Fibroblast of villous mesenchyme (primary cell): ENCODE data around the gene SYDE2. TPM values are rescaled to one million over a fixed set of nuclear protein-coding genes. Genes with fewer than 3 reads are reported as not detected.
"Not testable (repeated sequence)": the region's sequence is repeated elsewhere in the genome, so short reads cannot be mapped to it uniquely, and the experiment has no call there.

ENCODE experiments used
- DNase-seq: peaks from one replicate; pipeline ENCODE4 v3.0.0-alpha.2; 2010; ENCODE audit warnings: low read depth
- H3K4me3 ChIP-seq: 2 replicates; pipeline ENCODE4 v1.5.1; 2011; ENCODE audit warnings: low read depth, mild to moderate bottlenecking, low read length
- total RNA-seq: library from RNA; depleted of rRNA; stranded (reverse); fragments of >200 nt; gene quantifications from 2 replicates; pipeline ENCODE4 v1.2.3, GENCODE V29; 2012
- TF ChIP-seq, protein P1 (sequence below): IDR thresholded peaks from 2 replicates; pipeline ENCODE4 v1.5.1; 2012; ENCODE audit warnings: low read depth, mild to moderate bottlenecking, low read length; ENCODE audit not compliant: insufficient read depth

SYDE2 gene, protein sequence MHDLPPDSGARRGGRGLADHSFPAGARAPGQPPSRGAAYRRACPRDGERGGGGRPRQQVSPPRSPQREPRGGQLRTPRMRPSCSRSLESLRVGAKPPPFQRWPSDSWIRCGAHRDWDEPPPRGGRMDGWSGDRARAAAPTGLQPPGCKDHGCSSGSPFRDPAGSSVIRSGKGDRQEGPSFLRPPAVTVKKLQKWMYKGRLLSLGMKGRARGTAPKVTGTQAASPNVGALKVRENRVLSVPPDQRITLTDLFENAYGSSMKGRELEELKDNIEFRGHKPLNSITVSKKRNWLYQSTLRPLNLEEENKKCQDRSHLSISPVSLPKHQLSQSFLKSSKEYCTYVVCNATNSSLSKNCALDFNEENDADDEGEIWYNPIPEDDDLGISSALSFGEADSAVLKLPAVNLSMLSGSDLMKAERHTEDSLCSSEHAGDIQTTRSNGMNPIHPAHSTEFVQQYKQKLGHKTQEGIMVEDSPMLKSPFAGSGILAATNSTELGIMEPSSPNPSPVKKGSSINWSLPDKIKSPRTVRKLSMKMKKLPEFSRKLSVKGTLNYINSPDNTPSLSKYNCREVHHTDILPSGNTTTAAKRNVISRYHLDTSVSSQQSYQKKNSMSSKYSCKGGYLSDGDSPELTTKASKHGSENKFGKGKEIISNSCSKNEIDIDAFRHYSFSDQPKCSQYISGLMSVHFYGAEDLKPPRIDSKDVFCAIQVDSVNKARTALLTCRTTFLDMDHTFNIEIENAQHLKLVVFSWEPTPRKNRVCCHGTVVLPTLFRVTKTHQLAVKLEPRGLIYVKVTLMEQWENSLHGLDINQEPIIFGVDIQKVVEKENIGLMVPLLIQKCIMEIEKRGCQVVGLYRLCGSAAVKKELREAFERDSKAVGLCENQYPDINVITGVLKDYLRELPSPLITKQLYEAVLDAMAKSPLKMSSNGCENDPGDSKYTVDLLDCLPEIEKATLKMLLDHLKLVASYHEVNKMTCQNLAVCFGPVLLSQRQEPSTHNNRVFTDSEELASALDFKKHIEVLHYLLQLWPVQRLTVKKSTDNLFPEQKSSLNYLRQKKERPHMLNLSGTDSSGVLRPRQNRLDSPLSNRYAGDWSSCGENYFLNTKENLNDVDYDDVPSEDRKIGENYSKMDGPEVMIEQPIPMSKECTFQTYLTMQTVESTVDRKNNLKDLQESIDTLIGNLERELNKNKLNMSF
- total RNA-seq: 24.2 and 27.6 TPM in 2 replicates

DNA sequence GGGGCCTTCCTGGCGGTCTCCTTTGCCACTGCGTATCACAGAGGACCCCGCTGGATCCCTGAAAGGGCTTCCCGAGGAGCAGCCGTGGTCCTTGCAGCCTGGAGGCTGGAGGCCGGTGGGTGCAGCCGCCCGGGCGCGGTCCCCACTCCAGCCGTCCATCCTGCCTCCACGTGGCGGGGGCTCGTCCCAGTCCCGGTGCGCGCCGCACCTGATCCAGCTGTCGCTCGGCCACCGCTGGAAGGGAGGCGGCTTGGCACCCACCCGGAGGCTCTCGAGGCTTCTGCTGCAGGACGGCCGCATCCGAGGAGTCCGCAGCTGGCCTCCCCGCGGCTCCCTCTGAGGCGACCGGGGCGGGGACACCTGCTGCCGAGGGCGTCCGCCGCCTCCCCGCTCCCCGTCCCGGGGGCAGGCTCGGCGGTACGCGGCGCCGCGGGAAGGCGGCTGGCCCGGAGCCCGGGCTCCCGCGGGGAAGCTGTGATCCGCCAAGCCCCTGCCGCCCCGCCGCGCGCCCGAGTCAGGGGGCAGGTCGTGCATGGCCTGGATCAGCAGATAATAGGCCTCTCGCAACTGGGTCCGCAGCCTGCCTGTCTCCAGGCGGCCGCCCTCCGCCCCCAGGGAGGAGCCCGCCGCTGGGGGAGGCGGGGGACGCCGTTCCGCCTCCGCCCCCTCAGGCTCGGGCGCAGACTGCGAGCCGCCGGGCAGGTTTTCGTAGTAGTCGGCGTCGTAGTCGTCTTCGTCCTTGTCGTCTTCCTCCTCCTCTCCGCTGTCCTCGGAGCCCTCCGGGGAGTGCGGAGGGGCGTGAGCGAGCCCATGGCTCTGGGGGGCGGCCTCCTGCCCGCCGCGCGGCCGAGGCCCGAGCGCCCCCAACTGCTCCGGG, at the start of gene SYDE2:
TSS of gene SYDE2 (minus strand) at position 554 of the 877 bp plus-strand sequence. CDS start at position 534, 20 bp downstream.
- DNase-seq: peak; percentile 81
- peak within 1 kb of the TSS; percentile 95 for H3K4me3 ChIP-seq
- TF ChIP-seq, protein P1, sequence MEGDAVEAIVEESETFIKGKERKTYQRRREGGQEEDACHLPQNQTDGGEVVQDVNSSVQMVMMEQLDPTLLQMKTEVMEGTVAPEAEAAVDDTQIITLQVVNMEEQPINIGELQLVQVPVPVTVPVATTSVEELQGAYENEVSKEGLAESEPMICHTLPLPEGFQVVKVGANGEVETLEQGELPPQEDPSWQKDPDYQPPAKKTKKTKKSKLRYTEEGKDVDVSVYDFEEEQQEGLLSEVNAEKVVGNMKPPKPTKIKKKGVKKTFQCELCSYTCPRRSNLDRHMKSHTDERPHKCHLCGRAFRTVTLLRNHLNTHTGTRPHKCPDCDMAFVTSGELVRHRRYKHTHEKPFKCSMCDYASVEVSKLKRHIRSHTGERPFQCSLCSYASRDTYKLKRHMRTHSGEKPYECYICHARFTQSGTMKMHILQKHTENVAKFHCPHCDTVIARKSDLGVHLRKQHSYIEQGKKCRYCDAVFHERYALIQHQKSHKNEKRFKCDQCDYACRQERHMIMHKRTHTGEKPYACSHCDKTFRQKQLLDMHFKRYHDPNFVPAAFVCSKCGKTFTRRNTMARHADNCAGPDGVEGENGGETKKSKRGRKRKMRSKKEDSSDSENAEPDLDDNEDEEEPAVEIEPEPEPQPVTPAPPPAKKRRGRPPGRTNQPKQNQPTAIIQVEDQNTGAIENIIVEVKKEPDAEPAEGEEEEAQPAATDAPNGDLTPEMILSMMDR: no peak

DNA sequence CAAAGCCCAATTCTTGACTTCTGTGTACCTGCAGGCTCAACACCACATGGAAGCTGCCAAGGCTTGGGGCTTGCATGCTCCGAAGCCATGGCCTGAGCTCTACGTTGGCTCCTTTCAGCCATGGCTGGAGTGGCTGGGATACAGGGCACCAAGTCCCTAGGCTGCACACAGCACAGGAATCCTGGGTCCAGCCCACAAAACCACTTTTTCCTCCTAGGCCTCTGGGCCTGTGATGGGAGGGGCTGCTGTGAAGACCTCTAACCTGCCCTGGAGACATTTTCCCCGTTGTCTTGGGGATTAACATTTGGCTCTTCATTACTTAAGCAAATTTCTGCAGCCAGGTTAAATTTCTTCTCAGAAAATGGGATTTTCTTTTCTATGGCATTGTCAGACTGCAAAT, 48.2 kb upstream of the SYDE2 start:
- H3K4me3 ChIP-seq: not testable (repeated sequence)

DNA sequence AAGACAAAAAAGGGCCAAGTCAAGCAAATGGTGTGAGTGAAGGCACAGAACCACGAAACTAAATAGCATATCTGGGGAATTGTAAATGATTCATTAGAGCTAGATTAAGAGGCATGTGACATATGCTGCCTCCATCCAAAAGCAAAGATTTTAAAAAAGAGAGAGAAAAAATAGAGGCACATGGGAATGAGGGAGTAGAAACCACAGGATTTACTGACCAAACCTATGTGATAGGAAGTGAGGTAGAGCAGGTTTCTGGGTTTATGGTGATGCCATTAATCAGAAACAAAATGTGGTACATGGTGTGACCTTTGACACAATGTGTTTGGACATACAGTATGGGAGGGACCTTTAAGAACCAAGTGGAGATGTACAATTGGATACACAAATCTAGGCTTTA, 45.1 kb upstream of the SYDE2 start:
- no peak overlapping the region for H3K4me3 ChIP-seq
- peak; percentile 67 for DNase-seq
- TF ChIP-seq, protein P1: no peak

More for the DNA sequence above, 48.2 kb upstream of the SYDE2 start:
- not testable (repeated sequence) for DNase-seq

DNA sequence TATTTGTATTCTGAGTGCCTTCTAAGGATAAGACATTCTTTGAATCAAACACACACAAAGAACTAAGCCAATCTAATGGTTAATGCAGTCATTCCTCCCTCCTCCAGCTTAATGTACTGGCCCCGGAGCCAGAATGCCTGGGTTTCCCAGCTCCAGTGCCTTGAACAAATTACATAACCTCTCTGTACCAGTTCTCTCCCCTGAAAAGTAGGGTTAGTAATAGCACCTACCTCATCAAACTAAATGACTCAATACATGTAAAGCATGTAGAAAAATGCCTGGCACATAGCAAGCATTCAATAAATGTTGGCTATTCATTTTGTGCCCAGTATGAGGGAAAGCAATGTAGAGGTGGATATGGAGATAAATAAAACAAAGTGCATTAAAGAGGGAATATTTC, 44.6 kb upstream of the SYDE2 start:
- no peak overlapping the region for H3K4me3 ChIP-seq
- TF ChIP-seq, protein P1: no peak
- peak; percentile 48 for DNase-seq

DNA sequence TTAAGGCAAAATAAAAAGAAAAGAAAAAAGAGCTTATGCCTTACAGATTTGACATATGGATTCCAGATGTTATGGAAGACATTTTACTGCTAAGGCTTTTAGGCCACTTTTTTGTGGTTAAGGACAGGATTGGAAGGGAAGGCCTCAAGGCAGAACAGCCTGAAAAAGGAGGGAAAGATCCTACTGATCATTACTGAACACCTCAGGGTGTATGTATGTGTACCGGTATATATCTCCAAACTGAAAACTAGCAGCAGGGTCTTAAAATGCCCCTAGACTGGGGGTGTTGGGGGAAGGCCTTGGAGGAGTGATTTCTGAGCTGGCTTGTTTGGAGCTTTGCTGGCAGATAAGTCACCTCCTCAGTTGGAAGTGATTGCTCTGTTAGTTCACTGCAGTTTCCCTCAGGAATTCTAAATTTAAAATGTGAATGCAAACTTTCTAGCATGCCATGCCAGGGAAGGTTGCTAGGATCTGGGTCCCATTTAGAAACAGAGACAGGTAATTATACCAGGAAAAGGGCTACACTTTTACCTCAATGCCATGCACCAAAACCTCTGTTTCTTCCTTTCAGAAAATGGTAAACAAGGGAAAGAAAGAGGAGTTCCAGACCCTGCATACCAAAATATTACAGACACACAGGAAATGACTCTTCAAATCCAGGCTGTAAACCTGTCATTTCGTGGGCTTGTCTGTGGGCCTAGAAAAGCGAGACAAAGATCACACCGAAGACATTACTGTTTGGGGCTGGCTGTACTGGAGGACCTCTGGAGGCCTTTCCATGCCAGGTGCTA, 43.6 kb upstream of the SYDE2 start:
- DNase-seq: peak; percentile 98
- TF ChIP-seq, protein P1: peak; percentile 14
- no peak overlapping the region for H3K4me3 ChIP-seq

DNA sequence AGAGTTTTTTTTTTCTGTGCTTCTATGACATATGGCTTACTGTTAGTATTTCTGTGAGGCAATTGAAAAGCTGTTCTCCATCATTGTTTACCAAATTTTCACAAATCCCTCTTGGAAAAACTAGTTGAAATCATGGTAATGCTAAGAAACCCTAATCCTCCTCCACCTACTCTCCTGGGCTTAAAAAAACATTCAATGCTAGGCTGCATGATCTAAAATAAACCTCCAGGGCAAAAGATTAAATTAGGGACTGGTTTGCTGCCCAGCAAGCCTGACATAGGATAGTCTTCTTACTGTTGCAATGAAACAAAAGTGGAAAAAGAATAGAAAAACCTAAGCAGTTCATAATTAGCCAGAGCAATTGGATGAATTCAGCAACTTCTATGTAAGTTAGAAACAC, 42.6 kb upstream of the SYDE2 start:
- peak; percentile 68 for DNase-seq
- TF ChIP-seq, protein P1: no peak
- no peak overlapping the region for H3K4me3 ChIP-seq
